ENCODE measurements around the gene PLAAT4.
"Not testable (repeated sequence)": the region's sequence is repeated elsewhere in the genome, so short reads cannot be mapped to it uniquely, and the experiment has no call there.

Gene PLAAT4

GRCh38 chr11:63534076-63534475 lies 2.5 kb upstream of the PLAAT4 start:
- no peak for TF ChIP-seq CTCF (IDR thresholded peaks at IDR 0.05; ENCODE audit: low read depth, low read length)
- no peak for DNase-seq
- H3K4me1 ChIP-seq, result no peaks in the 10 kb centered on the region

GRCh38 chr11:63534895-63535461 lies 1.6 kb upstream of the PLAAT4 start:
- Histone ChIP-seq H3K4me1 (no peaks in the 10 kb centered on the region), H3K9me3 (no peaks in the 10 kb centered on the region), H3K4me3 (ENCODE audit: low read depth, low read length) (no peak overlapping the region), H3K36me3 (no peaks in the 10 kb centered on the region), H3K27me3 (no peaks in the 10 kb centered on the region)
- no peak for DNase-seq
- TF ChIP-seq CTCF (IDR thresholded peaks at IDR 0.05; ENCODE audit: low read depth, low read length), result no peak

More at GRCh38 chr11:63534076-63534475, 2.5 kb upstream of the PLAAT4 start:
- Histone ChIP-seq H3K9me3 (no peaks in the 10 kb centered on the region), H3K27me3 (no peaks in the 10 kb centered on the region), H3K4me3 (ENCODE audit: low read depth, low read length) (no peak overlapping the region), H3K36me3 (no peaks in the 10 kb centered on the region)

GRCh38 chr11:63535734-63536133 lies 874 bp upstream of the PLAAT4 start:
- Histone ChIP-seq H3K4me1 (no peaks in the 10 kb centered on the region), H3K27me3 (no peaks in the 10 kb centered on the region), H3K9me3 (no peaks in the 10 kb centered on the region), H3K36me3 (no peaks in the 10 kb centered on the region), H3K4me3 (ENCODE audit: low read depth, low read length) (no peak overlapping the region)
- TF ChIP-seq CTCF (IDR thresholded peaks at IDR 0.05; ENCODE audit: low read depth, low read length), result no peak
- DNase-seq, result no peak

- H3K36me3 ChIP-seq, result no peaks in the 10 kb centered on the region
- no peak for TF ChIP-seq CTCF (IDR thresholded peaks at IDR 0.05; ENCODE audit: low read depth, low read length)
- no peak overlapping the region; the same call in 1 of the 2 replicates for H3K4me3 ChIP-seq (ENCODE audit: low read depth, low read length)
- no peaks in the 10 kb centered on the region for H3K4me1 ChIP-seq
- H3K27me3 ChIP-seq, result no peaks in the 10 kb centered on the region
- no peaks in the 10 kb centered on the region for H3K9me3 ChIP-seq
- no peak for DNase-seq
Observed at GRCh38 chr11:63537293-63538101, 889 bp downstream of the PLAAT4 start.

- not testable (repeated sequence) for H3K4me1 ChIP-seq; DNase-seq; H3K9me3 ChIP-seq; H3K4me3 ChIP-seq (ENCODE audit: low read depth, low read length); H3K27me3 ChIP-seq; H3K36me3 ChIP-seq
Observed at GRCh38 chr11:63542506-63542905, 5.9 kb downstream of the PLAAT4 start.

- no peaks in the 10 kb centered on the region for H3K36me3 ChIP-seq
- H3K9me3 ChIP-seq, result no peaks in the 10 kb centered on the region
- H3K4me1 ChIP-seq, result no peaks in the 10 kb centered on the region
- no peak for TF ChIP-seq CTCF (IDR thresholded peaks at IDR 0.05; ENCODE audit: low read depth, low read length)
- no peak overlapping the region for H3K4me3 ChIP-seq (ENCODE audit: low read depth, low read length)
- no peak for DNase-seq
- H3K27me3 ChIP-seq, result no peaks in the 10 kb centered on the region
Observed at GRCh38 chr11:63543711-63544110, 7.1 kb downstream of the PLAAT4 start.

All from BE2C (cell line).